Measurements from ENCODE around the gene THEMIS2.

GRCh38 chr1:27831568-27832410 lies 40.6 kb upstream of the THEMIS2 start:
- TF ChIP-seq, protein P1, sequence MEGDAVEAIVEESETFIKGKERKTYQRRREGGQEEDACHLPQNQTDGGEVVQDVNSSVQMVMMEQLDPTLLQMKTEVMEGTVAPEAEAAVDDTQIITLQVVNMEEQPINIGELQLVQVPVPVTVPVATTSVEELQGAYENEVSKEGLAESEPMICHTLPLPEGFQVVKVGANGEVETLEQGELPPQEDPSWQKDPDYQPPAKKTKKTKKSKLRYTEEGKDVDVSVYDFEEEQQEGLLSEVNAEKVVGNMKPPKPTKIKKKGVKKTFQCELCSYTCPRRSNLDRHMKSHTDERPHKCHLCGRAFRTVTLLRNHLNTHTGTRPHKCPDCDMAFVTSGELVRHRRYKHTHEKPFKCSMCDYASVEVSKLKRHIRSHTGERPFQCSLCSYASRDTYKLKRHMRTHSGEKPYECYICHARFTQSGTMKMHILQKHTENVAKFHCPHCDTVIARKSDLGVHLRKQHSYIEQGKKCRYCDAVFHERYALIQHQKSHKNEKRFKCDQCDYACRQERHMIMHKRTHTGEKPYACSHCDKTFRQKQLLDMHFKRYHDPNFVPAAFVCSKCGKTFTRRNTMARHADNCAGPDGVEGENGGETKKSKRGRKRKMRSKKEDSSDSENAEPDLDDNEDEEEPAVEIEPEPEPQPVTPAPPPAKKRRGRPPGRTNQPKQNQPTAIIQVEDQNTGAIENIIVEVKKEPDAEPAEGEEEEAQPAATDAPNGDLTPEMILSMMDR (IDR thresholded peaks at IDR 0.05): no peak
- no peak for TF ChIP-seq POLR2AphosphoS5 (IDR thresholded peaks at IDR 0.05)

Data from esophagus muscularis mucosa (tissue), 3 donors.